DMS153 treated with DMSO at 0.1 percent for 48 hours (cell line): Measurements from ENCODE around the gene RRAD.

Source experiments
- DNase-seq: peaks from one replicate; lab custom pipeline; 2025; ENCODE audit not compliant: unreplicated experiment; lab: John Stamatoyannopoulos, UW

The RRAD gene

GRCh38 chr16:66881560-66881959, 43.8 kb downstream of the RRAD start:
- DNase-seq, result no peak

- DNase-seq, result no peak
These were observed 44.3 kb downstream of the RRAD start for GRCh38 chr16:66881014-66881417.

- peak; percentile 82 for DNase-seq
These were observed 44.9 kb downstream of the RRAD start, which contains the start of gene PDP2 for GRCh38 chr16:66880288-66881013. Gene PDP2 (plus strand): TSS chr16:66880515. CDS start chr16:66884285, 3,770 bp downstream.

- DNase-seq, result no peak
These were observed 47.3 kb downstream of the RRAD start for GRCh38 chr16:66878067-66878466.

- no peak for DNase-seq
These were observed 51.1 kb downstream of the RRAD start for GRCh38 chr16:66874079-66874775.

DNA sequence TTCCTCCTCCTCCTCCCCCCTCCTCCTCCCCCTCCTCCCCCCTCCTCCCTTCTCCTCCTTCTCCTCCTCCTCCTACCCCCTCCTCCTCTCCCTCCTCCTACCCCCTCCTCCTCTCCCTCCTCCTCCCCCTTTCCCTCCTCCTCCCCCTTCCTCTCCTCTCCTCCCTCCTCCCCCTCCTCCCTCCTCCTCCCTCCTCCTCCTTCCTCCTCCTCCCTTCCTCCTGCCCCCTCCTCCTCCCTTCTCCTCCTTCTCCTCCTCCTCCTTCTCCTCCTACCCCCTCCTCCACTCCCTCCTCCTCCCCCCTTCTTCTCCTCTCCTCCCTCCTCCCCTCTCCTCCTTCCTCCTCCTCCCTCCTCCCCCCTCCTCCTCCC, 51.7 kb downstream of the RRAD start:
- no peak for DNase-seq

- peak; percentile 87 for DNase-seq
These were observed 52.2 kb downstream of the RRAD start for GRCh38 chr16:66872943-66873684.

DNA sequence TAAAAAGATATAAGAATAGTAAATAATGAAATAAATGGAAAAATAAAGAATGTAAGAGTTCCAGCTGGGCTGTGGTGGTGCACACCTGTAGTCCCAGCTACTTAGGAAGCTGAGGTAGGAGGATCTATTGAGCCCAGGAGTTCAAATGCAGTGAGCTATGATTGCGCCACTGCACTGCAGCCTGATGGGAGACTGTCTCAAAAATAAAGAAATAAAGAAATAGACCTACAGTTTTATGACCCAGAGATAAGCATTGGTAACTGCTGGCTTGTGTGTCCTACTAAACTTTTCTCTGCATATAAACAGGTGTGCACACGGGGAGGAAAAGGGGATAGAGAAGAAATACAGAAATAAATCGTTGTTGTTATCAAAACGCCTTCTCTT, 52.8 kb downstream of the RRAD start:
- DNase-seq, result no peak

DNA sequence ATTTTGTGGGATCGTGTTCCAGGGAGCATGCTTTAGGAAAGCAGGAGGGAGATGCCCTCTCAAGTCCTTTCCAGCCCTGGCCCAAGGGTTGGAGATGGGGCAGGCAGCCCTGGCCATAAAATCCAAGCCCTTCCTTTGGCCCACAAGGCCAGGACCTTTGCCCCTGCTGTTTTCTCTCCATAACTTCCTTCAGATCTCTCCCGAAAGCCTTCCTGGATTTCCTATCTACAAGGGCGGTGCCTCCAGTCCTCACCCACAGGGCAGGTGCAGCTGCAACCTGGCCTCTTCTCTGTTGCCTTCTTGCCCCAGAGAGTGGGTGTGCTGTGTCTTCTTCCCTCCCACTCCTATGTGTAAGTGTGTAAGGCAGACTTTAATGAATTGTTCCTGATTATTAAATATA, 53.5 kb downstream of the RRAD start:
- DNase-seq, result no peak
